ENCODE results near the gene SAMD14. TPM values are rescaled to one million over a fixed set of nuclear protein-coding genes. Genes with fewer than 3 reads are reported as not detected.

SAMD14 gene
- total and polyA plus RNA-seq, 2 donors (not counting 1 experiment from before 2014, with no cell fraction given): 2.1 to 3.8 TPM

DNA sequence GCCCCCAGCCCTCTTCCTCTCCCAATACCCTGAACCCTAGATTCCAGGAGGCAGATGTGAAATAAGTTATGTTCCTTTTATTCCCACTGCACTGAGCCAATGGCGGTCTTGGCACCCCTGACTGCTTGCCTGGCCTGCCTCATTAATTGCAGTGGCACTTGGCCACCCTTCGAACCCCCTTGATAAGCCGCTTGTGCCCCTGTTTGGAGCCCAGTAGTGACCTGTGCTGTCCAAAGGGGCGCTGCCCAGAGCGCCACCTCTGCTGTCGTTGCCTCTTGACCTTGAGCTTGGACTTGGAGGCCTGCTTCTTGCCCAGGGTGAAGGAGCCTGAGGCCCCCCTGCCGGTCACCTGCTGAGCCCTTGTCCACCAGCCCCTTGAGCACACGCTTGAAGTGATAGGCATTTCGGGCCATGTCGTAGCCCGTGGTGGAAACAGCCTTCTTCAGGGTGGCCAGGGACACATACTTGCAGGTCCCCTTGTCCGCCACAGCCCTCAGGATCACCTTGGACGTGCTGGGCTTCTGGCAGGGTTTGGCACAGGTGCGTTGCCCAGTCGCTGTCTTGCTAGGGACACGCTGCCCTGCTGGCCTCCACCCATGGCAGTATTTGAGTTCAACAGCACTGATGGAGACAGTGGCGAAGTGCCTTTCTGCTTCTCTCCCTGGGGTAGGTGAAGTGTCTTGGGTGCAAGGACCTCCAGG is 41.6 kb upstream of the SAMD14 start:
- Histone ChIP-seq H3K36me3 (ENCODE audit: control insufficient read depth, insufficient read depth, low read length) (peaks cover 2% of the 10 kb centered on the region), H3K27me3 (ENCODE audit: control insufficient read depth, insufficient read depth, low read length) (no peaks in the 10 kb centered on the region), H2AFZ (ENCODE audit: low read length) (no peak overlapping the region), H3K9me3 (ENCODE audit: control insufficient read depth, insufficient read depth, low read depth, low read length) (no peaks in the 10 kb centered on the region), H3K4me3 (replicated peaks in 1 of 4; ENCODE audit: control extremely low read depth in 1 of 4, insufficient read depth in 1 of 4, low read depth in 3 of 4, low read length in 4 of 4) (no peak overlapping the region), H3K27ac (ENCODE audit: insufficient read depth, low read length) (no peak overlapping the region), H3K79me2 (ENCODE audit: control insufficient read depth, insufficient read depth, low read length) (no peaks in the 10 kb centered on the region), H3K9ac (ENCODE audit: insufficient read depth, low read length) (no peak overlapping the region), H3K4me1 (ENCODE audit: control insufficient read depth, extremely low read depth, insufficient read depth, low read length) (peaks cover 22% of the 10 kb centered on the region), H3K4me2 (ENCODE audit: extremely low read depth, insufficient read depth, low read length) (no peak overlapping the region), H4K20me1 (ENCODE audit: control insufficient read depth, extremely low read depth, insufficient read depth, low read length) (no peaks in the 10 kb centered on the region)
- no peak for DNase-seq (ENCODE audit: low read depth in 2 of 2)
- TF ChIP-seq EZH2 (IDR thresholded peaks at IDR 0.05; ENCODE audit: low read length, missing control alignments) (no peak), CTCF (conservative IDR thresholded peaks at IDR 0.05 in 1 of 2, IDR thresholded peaks at IDR 0.05 in 1 of 2; ENCODE audit: low read depth in 1 of 2, low read length in 2 of 2) (no peak)

- no peaks in the 10 kb centered on the region for H3K79me2 ChIP-seq (ENCODE audit: control insufficient read depth, insufficient read depth, low read length)
- H3K4me2 ChIP-seq (ENCODE audit: extremely low read depth, insufficient read depth, low read length): no peak overlapping the region
- no peak overlapping the region for H3K4me3 ChIP-seq (replicated peaks in 1 of 4; ENCODE audit: control extremely low read depth in 1 of 4, insufficient read depth in 1 of 4, low read depth in 3 of 4, low read length in 4 of 4)
- H3K27me3 ChIP-seq (ENCODE audit: control insufficient read depth, insufficient read depth, low read length): no peaks in the 10 kb centered on the region
- H3K9me3 ChIP-seq (ENCODE audit: control insufficient read depth, insufficient read depth, low read depth, low read length): no peaks in the 10 kb centered on the region
- peaks cover 22% of the 10 kb centered on the region for H3K4me1 ChIP-seq (ENCODE audit: control insufficient read depth, extremely low read depth, insufficient read depth, low read length)
- H3K36me3 ChIP-seq (ENCODE audit: control insufficient read depth, insufficient read depth, low read length): no peaks in the 10 kb centered on the region
- H4K20me1 ChIP-seq (ENCODE audit: control insufficient read depth, extremely low read depth, insufficient read depth, low read length): no peaks in the 10 kb centered on the region
- TF ChIP-seq EZH2 (IDR thresholded peaks at IDR 0.05; ENCODE audit: low read length, missing control alignments): no peak
- TF ChIP-seq CTCF (conservative IDR thresholded peaks at IDR 0.05 in 1 of 2, IDR thresholded peaks at IDR 0.05 in 1 of 2; ENCODE audit: low read depth in 1 of 2, low read length in 2 of 2): no peak
- DNase-seq (ENCODE audit: low read depth in 2 of 2): peak in 1 of 2 donors; percentile 57
- H3K27ac ChIP-seq (ENCODE audit: insufficient read depth, low read length): no peak overlapping the region
- no peak overlapping the region for H2AFZ ChIP-seq (ENCODE audit: low read length)
- H3K9ac ChIP-seq (ENCODE audit: insufficient read depth, low read length): no peak overlapping the region
Measured at GRCh38 chr17:50170662-50171370, 40.9 kb upstream of the SAMD14 start.

GRCh38 chr17:50169881-50170459 is 40.0 kb upstream of the SAMD14 start:
- H4K20me1 ChIP-seq (ENCODE audit: control insufficient read depth, extremely low read depth, insufficient read depth, low read length): no peaks in the 10 kb centered on the region
- DNase-seq (ENCODE audit: low read depth in 2 of 2): no peak
- no peak overlapping the region for H3K9ac ChIP-seq (ENCODE audit: insufficient read depth, low read length)
- H3K9me3 ChIP-seq (ENCODE audit: control insufficient read depth, insufficient read depth, low read depth, low read length): no peaks in the 10 kb centered on the region
- TF ChIP-seq EZH2 (IDR thresholded peaks at IDR 0.05; ENCODE audit: low read length, missing control alignments) (no peak), CTCF (conservative IDR thresholded peaks at IDR 0.05 in 1 of 2, IDR thresholded peaks at IDR 0.05 in 1 of 2; ENCODE audit: low read depth in 1 of 2, low read length in 2 of 2) (no peak)
- no peaks in the 10 kb centered on the region for H3K36me3 ChIP-seq (ENCODE audit: control insufficient read depth, insufficient read depth, low read length)
- no peaks in the 10 kb centered on the region for H3K27me3 ChIP-seq (ENCODE audit: control insufficient read depth, insufficient read depth, low read length)
- H2AFZ ChIP-seq (ENCODE audit: low read length): no peak overlapping the region
- peaks cover 19% of the 10 kb centered on the region for H3K4me1 ChIP-seq (ENCODE audit: control insufficient read depth, extremely low read depth, insufficient read depth, low read length)
- H3K27ac ChIP-seq (ENCODE audit: insufficient read depth, low read length): no peak overlapping the region
- H3K79me2 ChIP-seq (ENCODE audit: control insufficient read depth, insufficient read depth, low read length): no peaks in the 10 kb centered on the region
- no peak overlapping the region for H3K4me3 ChIP-seq (replicated peaks in 1 of 4; ENCODE audit: control extremely low read depth in 1 of 4, insufficient read depth in 1 of 4, low read depth in 3 of 4, low read length in 4 of 4)
- H3K4me2 ChIP-seq (ENCODE audit: extremely low read depth, insufficient read depth, low read length): no peak overlapping the region
